Adipose tissue (tissue), 3 donors: ENCODE results near the gene FGF7. TPM values are rescaled to one million over a fixed set of nuclear protein-coding genes. Genes with fewer than 3 reads are reported as not detected.
"Not testable (repeated sequence)": the region's sequence is repeated elsewhere in the genome, so short reads cannot be mapped to it uniquely, and the experiment has no call there.

Experiments
- H3K27ac ChIP-seq: one replicate; pipeline ENCODE4 v1.5.1; 2013; ENCODE audit warnings: low read depth, low read length
- WGBS, 3 donors: extraction: QIAGEN DNeasy Blood & Tissue Kit; methylation state at CpG; one replicate each; pipeline ENCODE4 v1.1.7; 2013; 5-methylcytosine and 5-hydroxymethylcytosine counted together
- polyA plus RNA-seq, 3 donors: library from polyadenylated mRNA; stranded (reverse); fragments of 200-250 nt; gene quantifications; one replicate each; pipeline ENCODE4 v1.2.3, GENCODE V29; 2013
- donor health status: healthy with polysubstance abuse.
- donor health status: Bipolar disorder and iron deficiency.
- donor health status: healthy.

FGF7 gene
- polyA plus RNA-seq, 3 donors: 3.1 to 117 (median 82.1) TPM

- WGBS, 3 donors: 85 to 99% (median 94%) methylated on average over 4 of the region's 4 CpGs
- not testable (repeated sequence) for H3K27ac ChIP-seq
Observed at GRCh38 chr15:49478021-49478420, 55.0 kb downstream of the FGF7 start.

GRCh38 chr15:49478982-49479381 lies 55.9 kb downstream of the FGF7 start:
- not testable (repeated sequence) for H3K27ac ChIP-seq

- WGBS, 3 donors: 35 to 82% (median 55%) methylated on average over 1 of the region's 1 CpG
- not testable (repeated sequence) for H3K27ac ChIP-seq
Observed at GRCh38 chr15:49485401-49485800, 62.4 kb downstream of the FGF7 start.

DNA sequence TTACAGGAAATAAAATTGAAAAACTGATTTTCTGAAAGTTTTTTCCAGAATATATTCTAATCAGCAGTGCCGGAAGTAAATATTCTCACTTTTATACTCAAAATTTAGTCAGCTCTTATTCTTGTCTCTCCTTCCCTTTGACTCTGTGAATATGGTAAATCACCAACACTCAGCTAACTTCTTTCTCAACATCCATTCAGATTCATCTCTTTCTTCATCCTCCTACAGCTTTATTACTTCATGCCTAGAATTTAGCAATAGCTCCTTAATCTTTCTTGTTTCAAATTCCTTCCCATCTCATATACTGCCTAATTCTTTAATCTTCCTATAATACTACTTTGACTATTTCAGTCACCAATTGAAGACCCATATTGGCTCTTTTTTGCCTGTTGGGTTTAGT lies 67.9 kb downstream of the FGF7 start:
- no peak overlapping the region for H3K27ac ChIP-seq
- WGBS, 3 donors: 94 to 98% (median 97%) methylated on average over 1 of the region's 1 CpG

GRCh38 chr15:49492151-49492550 lies 69.1 kb downstream of the FGF7 start:
- 84 to 96% (median 93%) methylated on average over 2 of the region's 2 CpGs for WGBS, 3 donors

GRCh38 chr15:49492830-49493229 lies 69.8 kb downstream of the FGF7 start:
- 44 to 86% (median 57%) methylated on average over 1 of the region's 1 CpG for WGBS, 3 donors
- H3K27ac ChIP-seq: no peak overlapping the region

More at GRCh38 chr15:49492151-49492550, 69.1 kb downstream of the FGF7 start:
- H3K27ac ChIP-seq: no peak overlapping the region

GRCh38 chr15:49494842-49495241 lies 71.8 kb downstream of the FGF7 start:
- H3K27ac ChIP-seq: no peak overlapping the region
- 85 to 97% (median 87%) methylated on average over 1 of the region's 1 CpG for WGBS, 3 donors

GRCh38 chr15:49495993-49496753 lies 73.1 kb downstream of the FGF7 start:
- no peak overlapping the region for H3K27ac ChIP-seq
- WGBS, 3 donors: 77 to 84% (median 84%) methylated on average over 3 of the region's 3 CpGs

DNA sequence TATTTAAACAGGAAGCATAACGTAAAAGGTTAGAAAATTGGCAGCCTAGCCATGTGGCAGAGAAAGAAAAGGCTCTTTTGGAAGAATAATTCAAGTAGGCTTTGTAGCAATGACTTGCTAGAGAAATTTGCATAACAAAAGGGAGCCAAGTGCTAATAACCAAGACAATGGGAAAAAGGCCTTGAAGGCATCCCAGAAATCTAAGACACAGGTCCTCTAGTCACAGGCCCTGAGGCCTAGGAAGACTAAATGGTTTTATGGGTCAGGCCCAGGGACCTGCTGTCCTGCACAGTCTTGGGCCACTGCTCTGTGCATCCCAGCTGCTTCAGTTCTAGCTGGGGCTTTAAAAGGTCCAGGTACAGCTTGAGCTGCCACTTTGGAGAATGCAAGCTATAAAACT lies 78.5 kb downstream of the FGF7 start:
- no peak overlapping the region for H3K27ac ChIP-seq
- 67 to 84% (median 78%) methylated on average over 1 of the region's 1 CpG for WGBS, 3 donors

DNA sequence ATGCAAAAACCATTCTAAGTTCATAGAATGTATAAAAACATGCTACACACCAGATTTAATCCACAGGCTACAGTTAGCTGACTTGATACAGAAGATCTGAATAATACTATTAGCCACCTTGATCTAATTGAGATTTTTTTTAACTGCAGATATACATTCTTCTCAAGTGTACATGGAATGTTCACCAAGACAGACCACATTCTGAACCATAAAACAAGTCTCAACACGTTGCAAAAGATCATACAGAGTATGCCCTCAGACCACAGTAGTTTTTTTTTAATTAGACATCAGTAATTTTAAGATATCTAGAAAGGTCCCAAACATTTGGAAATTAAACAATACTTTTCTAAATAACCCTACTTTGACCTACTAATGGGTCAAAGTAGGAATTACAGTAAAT lies 83.3 kb downstream of the FGF7 start:
- no peak overlapping the region for H3K27ac ChIP-seq
- WGBS, 3 donors: 56 to 75% (median 62%) methylated on average over 1 of the region's 1 CpG

DNA sequence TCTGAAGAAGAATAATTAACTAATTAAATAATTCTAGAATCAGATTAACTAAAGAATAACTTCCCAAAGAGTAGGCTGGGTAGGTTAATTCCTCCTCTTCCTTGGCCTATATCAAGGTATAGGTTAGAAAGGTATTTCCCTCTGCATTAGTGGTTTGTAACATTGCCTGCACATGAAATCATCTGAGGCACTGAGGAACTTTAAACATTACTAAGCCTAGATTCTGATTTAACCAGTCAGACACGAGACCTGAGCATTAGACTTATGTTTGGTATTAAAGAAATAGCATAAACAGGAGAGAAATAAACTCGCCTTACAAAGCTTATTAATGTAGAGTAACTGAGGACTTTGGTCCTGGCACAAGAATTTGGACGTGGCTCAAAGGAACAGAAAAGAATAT lies 84.2 kb downstream of the FGF7 start:
- 69 to 80% (median 77%) methylated on average over 3 of the region's 3 CpGs for WGBS, 3 donors
- no peak overlapping the region for H3K27ac ChIP-seq

DNA sequence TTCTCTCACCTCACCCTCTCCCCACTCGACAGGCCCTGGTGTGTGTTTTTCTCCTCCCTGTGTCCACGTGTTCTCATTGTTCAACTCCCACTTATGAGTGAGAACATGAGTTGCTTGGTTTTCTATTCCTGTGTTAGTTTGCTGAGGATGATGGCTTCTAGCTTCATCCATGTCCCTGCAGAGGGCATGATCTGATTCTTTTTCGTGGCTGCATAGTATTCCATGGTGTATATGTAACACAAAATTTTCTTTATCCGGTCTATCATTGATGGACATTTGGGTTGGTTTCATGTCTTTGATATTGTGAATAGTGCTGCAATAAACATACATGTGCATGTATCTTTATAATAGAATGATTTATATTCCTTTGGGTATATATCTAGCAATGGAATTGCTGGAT lies 89.7 kb downstream of the FGF7 start:
- WGBS, 3 donors: 85 to 91% (median 88%) methylated on average over 4 of the region's 4 CpGs

DNA sequence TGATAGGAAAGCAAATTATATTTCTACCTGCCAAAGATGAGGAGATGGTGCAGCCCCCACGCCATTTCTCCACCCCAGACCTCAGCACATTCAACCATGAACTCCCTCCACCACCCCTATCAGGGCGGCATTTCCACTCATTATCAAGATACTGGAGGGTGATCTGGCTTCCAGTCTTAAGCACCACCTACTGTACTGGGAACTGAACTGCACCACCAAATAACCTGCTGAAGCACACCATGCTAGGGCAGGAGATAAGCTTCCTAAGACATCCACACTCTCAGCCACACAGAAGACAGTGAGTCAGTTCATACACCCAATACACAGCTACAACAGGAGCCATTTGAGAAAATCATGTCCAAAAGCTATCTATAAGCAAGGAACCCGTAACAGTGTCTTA lies 98.8 kb downstream of the FGF7 start:
- WGBS, 3 donors: 73 to 84% (median 82%) methylated on average over 3 of the region's 3 CpGs
- no peak overlapping the region for H3K27ac ChIP-seq

More for the DNA sequence above, 89.7 kb downstream of the FGF7 start:
- H3K27ac ChIP-seq: not testable (repeated sequence)

DNA sequence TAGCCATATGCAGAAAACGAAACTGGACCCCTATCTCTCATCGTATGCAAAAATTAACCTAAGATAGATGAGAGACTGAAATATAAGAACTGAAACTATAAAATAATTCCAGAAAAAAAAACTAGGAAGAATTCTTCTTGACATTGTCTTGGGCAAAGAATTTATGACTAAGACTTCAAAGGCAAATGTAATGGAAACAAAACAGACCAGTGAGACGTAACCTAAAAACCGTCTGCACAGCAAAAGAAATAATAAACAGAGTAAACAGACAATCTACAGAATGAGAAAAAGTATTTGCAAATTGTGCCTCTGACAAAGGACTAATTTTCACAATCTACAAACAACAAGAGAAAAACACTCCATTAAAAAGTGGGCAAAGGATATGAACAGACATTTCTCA lies 105.2 kb downstream of the FGF7 start:
- 53 to 90% (median 82%) methylated on average over 4 of the region's 4 CpGs for WGBS, 3 donors
- H3K27ac ChIP-seq: no peak overlapping the region

GRCh38 chr15:49530092-49530491 lies 107.0 kb downstream of the FGF7 start:
- 82 to 86% (median 82%) methylated on average over 1 of the region's 1 CpG for WGBS, 3 donors
- no peak overlapping the region for H3K27ac ChIP-seq

Other genes with a start within 250 kb of the FGF7 start
- 1 to 10 TPM in 2 of 3 donors, under 1 TPM in 1; 0.55 to 3.7 (median 2.2) TPM for gene FAM227B, start 197.6 kb downstream of the FGF7 start, polyA plus RNA-seq
- gene DTWD1, start 197.8 kb downstream of the FGF7 start, polyA plus RNA-seq: 10 to 100 TPM; 25.0 to 41.7 (median 32.5) TPM